Sciatic nerve (tissue), 2 donors: Measurements from ENCODE around the gene PAFAH1B2. TPM values are rescaled to one million over a fixed set of nuclear protein-coding genes. Genes with fewer than 3 reads are reported as not detected.
A peak's percentile ranks its signal among the peaks of the same experiment; 100 is the strongest.
"Not testable (repeated sequence)": the region's sequence is repeated elsewhere in the genome, so short reads cannot be mapped to it uniquely, and the experiment has no call there.

Experiments
- ATAC-seq: fragments of 200-7000 bp; cut with Tn5 transposase; one replicate; pipeline ENCODE4 v1.9.1; 2020; ENCODE audit warnings: mild to moderate bottlenecking, moderate library complexity
- DNase-seq: peaks from one replicate; pipeline ENCODE4 v3.0.0-alpha.2; 2020; ENCODE audit warnings: low spot score
- intact Hi-C: fragments of 100-400 bp; cut with DNase I; formaldehyde crosslinking; loops from one replicate; pipeline ENCODE4 v1.14.2; 2022
- total RNA-seq: library from RNA; stranded (reverse); fragmentation: NEBNext Ultra II Directional; extraction: Animal tissue kit (Norgen Biotek cat#: 25700); gene quantifications from one replicate; pipeline ENCODE4 v1.2.1, GENCODE V29; 2021
- donor health status: DM: no; HTN: no; CAD: no.
- donor health status: DM: no; HTN: no; CAD: no.

PAFAH1B2 gene
- total RNA-seq, 1 donor from 2014 or later = 104 TPM

- intact Hi-C loops = no loop called here
- no peak for DNase-seq
Observed at GRCh38 chr11:117169736-117170135, 25.6 kb downstream of the PAFAH1B2 start.

GRCh38 chr11:117170210-117170609 lies 26.1 kb downstream of the PAFAH1B2 start:
- intact Hi-C loops = no loop called here
- DNase-seq (no peak), ATAC-seq (no peak)

More at GRCh38 chr11:117169736-117170135, 25.6 kb downstream of the PAFAH1B2 start:
- no peak for ATAC-seq

GRCh38 chr11:117171007-117171403 lies 26.9 kb downstream of the PAFAH1B2 start:
- DNase-seq (no peak), ATAC-seq (peak; percentile 28)
- intact Hi-C loops = no loop called here

- ATAC-seq (peak; percentile 51), DNase-seq (no peak)
- intact Hi-C loops = no loop called here
Observed at GRCh38 chr11:117171404-117172061, 27.4 kb downstream of the PAFAH1B2 start.

- ATAC-seq = no peak
- DNase-seq = no peak
- intact Hi-C loops = no loop called here
Observed at GRCh38 chr11:117172724-117173421, 28.8 kb downstream of the PAFAH1B2 start.

GRCh38 chr11:117175104-117175503 lies 31.0 kb downstream of the PAFAH1B2 start:
- DNase-seq = no peak
- intact Hi-C loops = no loop called here
- ATAC-seq = no peak

GRCh38 chr11:117175781-117176180 lies 31.7 kb downstream of the PAFAH1B2 start:
- intact Hi-C loops = no loop called here
- DNase-seq (no peak), ATAC-seq (no peak)

- DNase-seq (no peak), ATAC-seq (no peak)
- intact Hi-C loops = no loop called here
Observed at GRCh38 chr11:117176186-117176585, 32.1 kb downstream of the PAFAH1B2 start.

GRCh38 chr11:117177534-117178209 lies 33.6 kb downstream of the PAFAH1B2 start:
- intact Hi-C loops = no loop called here
- DNase-seq = no peak
- no peak for ATAC-seq

- intact Hi-C loops = no loop called here
- ATAC-seq (peak; percentile 95), DNase-seq (peak; percentile 97)
Observed at GRCh38 chr11:117178210-117179034, 34.3 kb downstream of the PAFAH1B2 start, which contains the start of gene SIDT2. TSS of gene SIDT2 (plus strand) at chr11:117178743. CDS start at chr11:117179264, 521 bp downstream.

GRCh38 chr11:117179048-117179999 lies 35.2 kb downstream of the PAFAH1B2 start:
- DNase-seq (no peak), ATAC-seq (peak; percentile 43)
- intact Hi-C loops = no loop called here

GRCh38 chr11:117180020-117180419 lies 35.9 kb downstream of the PAFAH1B2 start:
- DNase-seq (peak; percentile 47), ATAC-seq (peak; percentile 6)
- intact Hi-C loops = no loop called here

- peak; percentile 84 for DNase-seq
- intact Hi-C loops = no loop called here
- ATAC-seq = peak; percentile 33
Observed at GRCh38 chr11:117180661-117181585, 36.8 kb downstream of the PAFAH1B2 start.

- intact Hi-C loops = no loop called here
- peak; percentile 55 for DNase-seq
- ATAC-seq = no peak
Observed at GRCh38 chr11:117181586-117182550, 37.8 kb downstream of the PAFAH1B2 start.

- ATAC-seq = no peak
- peak; percentile 47 for DNase-seq
- intact Hi-C loops = no loop called here
Observed at GRCh38 chr11:117182551-117182935, 38.5 kb downstream of the PAFAH1B2 start.

- intact Hi-C loops, ATAC-seq: not testable (repeated sequence)
- DNase-seq = peak; percentile 36
Observed at GRCh38 chr11:117183178-117183577, 39.1 kb downstream of the PAFAH1B2 start.
